ENCODE results near the gene ARAP1.

ARAP1 gene

DNA sequence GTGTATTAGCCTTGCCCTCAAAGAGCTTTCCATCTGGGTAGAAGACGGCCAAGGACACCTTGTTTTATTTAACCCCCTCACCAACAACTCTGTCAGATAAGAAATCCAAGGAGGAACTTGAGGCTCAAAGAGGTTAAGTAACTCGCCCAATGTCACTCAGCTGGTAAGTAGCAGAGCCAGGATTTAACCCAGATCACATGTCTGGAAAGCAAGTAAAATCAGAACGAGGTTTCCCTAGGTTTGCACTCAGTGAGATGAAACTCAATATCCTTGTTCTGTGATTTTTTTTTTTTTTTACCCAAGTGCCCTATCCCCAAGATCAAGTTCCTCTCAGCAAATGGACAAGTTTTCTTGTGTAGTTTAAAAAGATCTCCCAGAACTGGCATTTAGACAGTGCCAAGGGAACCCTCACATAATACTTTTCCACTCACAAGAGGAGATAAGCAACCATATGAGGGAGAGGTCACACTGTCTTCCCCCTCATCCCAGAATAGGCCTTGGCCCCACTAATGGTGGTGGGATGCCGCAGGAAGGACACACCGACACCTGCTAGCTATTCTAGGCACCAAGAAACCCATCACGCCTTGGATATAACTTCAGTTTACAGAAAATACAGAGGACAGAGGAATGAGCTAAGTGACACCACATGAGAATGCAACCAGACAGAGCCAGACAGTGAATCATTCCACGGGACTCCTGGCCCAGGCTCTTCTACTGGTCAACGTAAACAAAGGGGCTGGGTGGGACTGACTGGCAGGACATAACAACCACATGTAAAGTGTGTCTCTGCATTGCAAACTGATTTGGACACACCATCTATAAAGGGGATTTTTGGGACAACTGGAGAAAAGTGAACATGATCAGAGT lies 8.6 kb upstream of the ARAP1 start:
- Histone ChIP-seq H3K27me3 (ENCODE audit: control insufficient read depth, insufficient read depth, low read length, poor library complexity, severe bottlenecking) (no peaks in the 10 kb centered on the region), H3K4me3 (ENCODE audit: insufficient read depth, low read depth, low read length) (no peak overlapping the region), H3K36me3 (ENCODE audit: control insufficient read depth, insufficient read depth, low read length) (no peaks in the 10 kb centered on the region), H3K27ac (ENCODE audit: insufficient read depth, low read depth, low read length, poor library complexity, severe bottlenecking) (no peak overlapping the region), H3K9me3 (ENCODE audit: control insufficient read depth, low read length) (no peaks in the 10 kb centered on the region), H3K4me1 (ENCODE audit: control insufficient read depth, insufficient read depth, low read length) (peaks cover 3% of the 10 kb centered on the region)
- WGBS, 2 experiments = 92 to 94% methylated on average over 8 of the region's 8 CpGs

DNA sequence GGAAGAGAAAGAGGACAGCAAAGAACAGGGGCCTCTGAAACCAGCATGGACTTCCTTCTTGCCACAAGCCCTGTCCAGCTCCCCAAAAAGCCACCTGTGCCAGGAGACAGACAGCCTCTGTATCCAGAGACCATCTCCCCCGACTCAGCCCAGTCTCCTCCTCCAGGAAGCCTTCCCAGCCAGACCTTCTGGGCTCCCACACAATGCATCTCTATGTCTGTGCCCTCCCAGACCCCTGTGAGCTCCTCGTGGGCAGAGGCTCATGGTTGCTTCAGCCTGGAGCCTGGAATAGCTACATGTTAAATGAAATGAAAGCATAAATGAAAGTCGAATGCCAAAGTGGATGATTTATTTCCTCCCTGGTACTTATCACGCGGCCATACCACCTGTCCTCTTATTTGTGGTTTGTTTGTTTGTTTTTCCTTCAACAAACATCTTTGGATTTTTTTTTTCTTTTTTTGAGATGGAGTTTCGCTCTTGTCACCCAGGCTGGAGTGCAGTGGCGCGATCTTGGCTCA lies 7.3 kb upstream of the ARAP1 start:
- Histone ChIP-seq H3K27me3 (ENCODE audit: control insufficient read depth, insufficient read depth, low read length, poor library complexity, severe bottlenecking) (no peaks in the 10 kb centered on the region), H3K4me1 (ENCODE audit: control insufficient read depth, insufficient read depth, low read length) (peaks cover 3% of the 10 kb centered on the region), H3K4me3 (ENCODE audit: insufficient read depth, low read depth, low read length) (no peak overlapping the region), H3K9me3 (ENCODE audit: control insufficient read depth, low read length) (no peaks in the 10 kb centered on the region), H3K27ac (ENCODE audit: insufficient read depth, low read depth, low read length, poor library complexity, severe bottlenecking) (no peak overlapping the region), H3K36me3 (ENCODE audit: control insufficient read depth, insufficient read depth, low read length) (no peaks in the 10 kb centered on the region)
- WGBS, 2 experiments = 81 to 84% methylated on average over 7 to 8 of the region's 8 CpGs

DNA sequence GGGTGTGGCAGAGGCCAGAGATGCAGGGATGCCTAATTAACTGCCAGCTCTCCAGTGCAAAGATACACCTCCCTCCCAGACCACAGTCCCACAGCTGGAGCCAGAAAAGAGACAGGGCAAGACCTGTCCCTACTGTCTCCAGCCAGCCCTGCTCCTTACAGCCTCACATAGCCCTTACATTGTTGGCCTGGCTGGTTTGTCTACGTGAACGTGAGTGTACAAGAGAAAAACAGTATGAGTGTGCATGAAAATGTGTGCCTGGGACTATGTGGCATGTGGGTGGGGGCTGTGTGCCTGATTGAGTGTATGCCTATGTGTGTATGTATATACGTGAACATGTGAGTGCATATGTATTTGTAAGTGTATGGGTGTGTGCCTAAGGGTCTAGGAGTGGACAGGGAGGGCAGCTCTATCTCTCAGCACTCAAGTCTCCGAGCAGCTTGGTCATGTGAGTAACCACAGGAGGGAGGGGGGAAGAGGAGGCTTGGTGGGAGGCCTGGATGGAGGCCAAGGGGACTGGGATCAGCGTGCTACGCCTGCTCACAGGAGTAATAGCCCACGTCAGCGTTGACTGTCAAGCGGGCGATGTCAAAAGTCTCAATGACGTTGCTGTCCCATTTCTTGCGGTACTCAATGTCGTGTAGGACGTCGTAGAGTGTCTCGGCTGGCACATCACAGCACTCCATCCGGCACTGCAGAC lies 6.6 kb upstream of the ARAP1 start:
- no peaks in the 10 kb centered on the region for H3K36me3 ChIP-seq (ENCODE audit: control insufficient read depth, insufficient read depth, low read length)
- H3K27me3 ChIP-seq (ENCODE audit: control insufficient read depth, insufficient read depth, low read length, poor library complexity, severe bottlenecking) = no peaks in the 10 kb centered on the region
- no peak overlapping the region for H3K4me3 ChIP-seq (ENCODE audit: insufficient read depth, low read depth, low read length)
- no peaks in the 10 kb centered on the region for H3K9me3 ChIP-seq (ENCODE audit: control insufficient read depth, low read length)
- peaks cover under 1% of the 10 kb centered on the region for H3K4me1 ChIP-seq (ENCODE audit: control insufficient read depth, insufficient read depth, low read length)
- H3K27ac ChIP-seq (ENCODE audit: insufficient read depth, low read depth, low read length, poor library complexity, severe bottlenecking) = no peak overlapping the region
- WGBS, 2 experiments = 93 to 94% methylated on average over 17 of the region's 17 CpGs

DNA sequence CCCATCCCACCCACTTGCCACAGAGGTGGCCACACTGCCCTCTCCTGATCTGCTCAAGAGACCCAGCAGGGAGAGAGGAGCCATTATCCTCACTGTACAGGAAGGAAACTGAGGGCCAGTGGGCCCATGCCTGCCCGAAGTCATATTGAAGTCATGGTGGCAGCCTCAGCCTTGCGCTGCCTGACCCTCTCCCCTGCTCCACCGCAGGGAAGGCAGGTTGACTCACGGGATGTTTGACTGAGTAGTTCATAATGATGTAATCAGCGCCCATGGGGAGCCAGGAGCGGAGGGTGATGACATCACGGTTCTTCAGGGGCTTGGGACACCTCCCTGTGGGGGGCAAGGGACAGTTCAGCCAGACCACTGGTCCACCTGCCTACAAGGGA lies 6.1 kb upstream of the ARAP1 start:
- 89 to 91% methylated on average over 7 of the region's 7 CpGs for WGBS, 2 experiments

DNA sequence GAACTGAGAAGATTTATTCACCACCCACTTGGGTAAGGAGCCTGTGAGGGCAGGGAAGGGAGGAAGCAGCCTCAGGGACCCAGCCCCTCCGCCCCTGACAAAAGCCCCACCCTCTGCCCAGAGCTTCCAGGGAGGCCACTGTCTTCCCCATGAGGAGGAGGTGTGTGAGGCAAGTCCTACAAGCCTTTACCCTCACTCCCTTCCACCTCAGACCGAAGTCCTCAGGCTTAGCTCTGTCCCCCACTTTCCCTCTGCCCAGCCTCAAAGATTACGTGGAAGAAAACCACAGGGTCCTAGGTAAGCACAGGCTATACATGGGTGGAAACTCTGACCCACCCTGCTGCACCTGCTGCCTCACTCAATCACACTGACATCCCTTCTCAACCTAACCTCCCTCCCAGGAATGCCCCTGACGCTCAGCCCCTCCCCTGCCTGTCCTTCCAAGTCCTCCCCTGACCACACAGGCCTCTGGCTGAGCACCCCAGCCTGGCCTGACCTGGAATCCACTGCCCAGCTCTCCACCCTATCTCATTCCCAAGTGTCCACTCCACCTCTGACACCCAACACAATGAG lies 3.6 kb upstream of the ARAP1 start:
- Histone ChIP-seq H3K9me3 (ENCODE audit: control insufficient read depth, low read length) (no peaks in the 10 kb centered on the region), H3K4me3 (ENCODE audit: insufficient read depth, low read depth, low read length) (no peak overlapping the region), H3K27me3 (ENCODE audit: control insufficient read depth, insufficient read depth, low read length, poor library complexity, severe bottlenecking) (no peaks in the 10 kb centered on the region), H3K4me1 (ENCODE audit: control insufficient read depth, insufficient read depth, low read length) (peaks cover 14% of the 10 kb centered on the region), H3K36me3 (ENCODE audit: control insufficient read depth, insufficient read depth, low read length) (no peaks in the 10 kb centered on the region), H3K27ac (ENCODE audit: insufficient read depth, low read depth, low read length, poor library complexity, severe bottlenecking) (no peak overlapping the region)
- WGBS, 2 experiments = 74 to 89% methylated on average over 3 to 4 of the region's 4 CpGs

More for the DNA sequence above, 6.1 kb upstream of the ARAP1 start:
- Histone ChIP-seq H3K9me3 (ENCODE audit: control insufficient read depth, low read length) (no peaks in the 10 kb centered on the region), H3K27ac (ENCODE audit: insufficient read depth, low read depth, low read length, poor library complexity, severe bottlenecking) (no peak overlapping the region), H3K4me1 (ENCODE audit: control insufficient read depth, insufficient read depth, low read length) (no peaks in the 10 kb centered on the region), H3K4me3 (ENCODE audit: insufficient read depth, low read depth, low read length) (no peak overlapping the region), H3K27me3 (ENCODE audit: control insufficient read depth, insufficient read depth, low read length, poor library complexity, severe bottlenecking) (no peaks in the 10 kb centered on the region), H3K36me3 (ENCODE audit: control insufficient read depth, insufficient read depth, low read length) (no peaks in the 10 kb centered on the region)

DNA sequence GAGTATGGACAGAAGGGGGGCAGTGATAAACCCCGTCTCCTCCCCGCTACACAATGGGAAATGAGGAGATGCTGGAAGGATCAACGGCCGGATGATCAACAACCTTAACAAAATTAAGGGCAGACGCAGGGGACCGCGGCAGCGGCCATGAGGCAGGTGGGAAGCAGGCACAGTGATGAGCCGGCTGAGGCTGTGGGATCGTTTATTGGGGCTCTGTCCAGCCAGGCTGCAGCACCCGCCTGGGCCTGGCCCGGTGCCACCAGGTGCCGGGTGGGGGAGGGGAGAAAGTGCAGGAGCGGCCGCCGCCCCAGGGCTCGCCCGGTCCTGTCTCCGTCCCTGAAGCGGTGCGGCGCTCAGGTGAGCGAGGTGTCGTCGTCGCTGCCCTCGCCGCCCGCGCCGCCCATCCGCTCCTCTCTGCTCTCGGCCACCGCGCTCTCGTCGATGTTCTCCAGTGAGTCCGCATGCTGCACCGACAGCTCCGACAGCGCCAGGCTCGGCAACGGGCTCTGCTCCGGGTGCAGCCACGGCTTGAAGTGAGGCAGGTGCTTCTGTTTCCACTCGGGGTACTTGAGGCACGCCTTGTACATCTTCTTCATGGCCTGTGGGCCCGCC lies 2.4 kb upstream of the ARAP1 start:
- H3K4me1 ChIP-seq (ENCODE audit: control insufficient read depth, insufficient read depth, low read length) = peaks cover 21% of the 10 kb centered on the region
- no peaks in the 10 kb centered on the region for H3K9me3 ChIP-seq (ENCODE audit: control insufficient read depth, low read length)
- 93 to 94% methylated on average over 48 of the region's 48 CpGs for WGBS, 2 experiments
- no peaks in the 10 kb centered on the region for H3K36me3 ChIP-seq (ENCODE audit: control insufficient read depth, insufficient read depth, low read length)
- no peaks in the 10 kb centered on the region for H3K27me3 ChIP-seq (ENCODE audit: control insufficient read depth, insufficient read depth, low read length, poor library complexity, severe bottlenecking)
- no peak overlapping the region for H3K4me3 ChIP-seq (ENCODE audit: insufficient read depth, low read depth, low read length)
- no peak overlapping the region for H3K27ac ChIP-seq (ENCODE audit: insufficient read depth, low read depth, low read length, poor library complexity, severe bottlenecking)

DNA sequence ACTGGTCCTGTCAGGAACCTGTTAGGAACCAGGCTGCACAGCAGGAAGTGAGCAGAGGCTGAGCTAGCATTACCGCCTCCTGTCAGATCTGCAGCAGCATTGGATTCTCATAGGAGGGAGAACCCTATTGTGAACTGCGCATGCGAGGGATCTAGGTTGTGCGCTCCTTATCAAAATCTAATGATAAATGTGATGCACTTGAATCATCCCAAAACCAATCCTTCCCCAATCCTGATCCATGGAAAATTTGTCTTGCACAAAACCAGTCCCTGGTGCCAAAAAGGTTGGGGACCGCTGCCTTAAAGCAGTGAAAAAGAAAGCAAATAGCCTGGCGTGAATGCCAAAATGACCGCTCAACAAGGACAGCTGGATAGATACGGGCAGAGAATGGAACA lies 1.9 kb upstream of the ARAP1 start:
- H3K27me3 ChIP-seq (ENCODE audit: control insufficient read depth, insufficient read depth, low read length, poor library complexity, severe bottlenecking) = no peaks in the 10 kb centered on the region
- H3K36me3 ChIP-seq (ENCODE audit: control insufficient read depth, insufficient read depth, low read length) = no peaks in the 10 kb centered on the region
- H3K27ac ChIP-seq (ENCODE audit: insufficient read depth, low read depth, low read length, poor library complexity, severe bottlenecking) = no peak overlapping the region
- H3K9me3 ChIP-seq (ENCODE audit: control insufficient read depth, low read length) = no peaks in the 10 kb centered on the region
- H3K4me3 ChIP-seq (ENCODE audit: insufficient read depth, low read depth, low read length) = no peak overlapping the region
- 88 to 92% methylated on average over 8 of the region's 8 CpGs for WGBS, 2 experiments
- H3K4me1 ChIP-seq (ENCODE audit: control insufficient read depth, insufficient read depth, low read length) = peaks cover 21% of the 10 kb centered on the region

DNA sequence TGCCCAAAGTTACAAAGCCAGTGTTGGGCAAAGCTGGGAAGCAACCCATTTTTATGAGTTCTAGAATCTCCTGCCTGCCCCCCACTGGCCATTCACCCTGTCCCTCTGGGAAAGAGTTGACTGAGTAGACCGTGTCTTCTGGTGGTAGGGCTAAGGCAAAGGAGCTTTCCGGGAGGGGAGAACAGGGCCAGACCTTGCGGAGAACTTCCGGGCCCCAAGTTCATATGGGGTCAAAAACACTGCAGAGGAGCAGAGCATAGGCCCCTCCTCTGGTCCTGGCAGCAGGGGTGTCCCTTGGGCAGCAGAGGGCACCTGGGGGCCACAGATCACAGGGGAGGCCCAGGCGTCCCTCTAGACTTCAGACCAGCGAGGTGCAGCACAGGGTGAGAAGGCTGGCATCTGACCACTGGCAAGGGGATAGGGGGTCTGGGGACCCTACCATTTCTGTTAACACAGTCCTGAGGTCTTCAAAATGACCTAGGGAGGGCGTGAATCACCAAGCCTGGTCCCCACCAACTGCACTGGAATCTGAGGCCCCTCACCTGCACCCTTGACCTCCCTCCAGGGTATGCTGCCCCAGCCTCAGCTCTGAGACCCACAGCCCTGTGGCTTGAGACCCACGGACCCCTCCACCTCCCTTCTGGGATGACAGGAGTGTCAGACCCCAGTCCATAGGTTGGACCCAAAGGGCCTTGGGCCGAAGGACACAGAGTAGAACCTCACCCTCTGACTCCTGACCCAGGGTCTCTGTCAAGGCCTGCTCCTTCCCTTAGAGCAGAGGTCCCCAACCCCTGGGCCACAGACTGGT lies 1.3 kb upstream of the ARAP1 start:
- Histone ChIP-seq H3K4me1 (ENCODE audit: control insufficient read depth, insufficient read depth, low read length) (peaks cover 21% of the 10 kb centered on the region), H3K27ac (ENCODE audit: insufficient read depth, low read depth, low read length, poor library complexity, severe bottlenecking) (no peak overlapping the region), H3K36me3 (ENCODE audit: control insufficient read depth, insufficient read depth, low read length) (no peaks in the 10 kb centered on the region), H3K4me3 (ENCODE audit: insufficient read depth, low read depth, low read length) (no peak overlapping the region), H3K27me3 (ENCODE audit: control insufficient read depth, insufficient read depth, low read length, poor library complexity, severe bottlenecking) (no peaks in the 10 kb centered on the region), H3K9me3 (ENCODE audit: control insufficient read depth, low read length) (no peaks in the 10 kb centered on the region)
- 87 to 89% methylated on average over 9 of the region's 9 CpGs for WGBS, 2 experiments

DNA sequence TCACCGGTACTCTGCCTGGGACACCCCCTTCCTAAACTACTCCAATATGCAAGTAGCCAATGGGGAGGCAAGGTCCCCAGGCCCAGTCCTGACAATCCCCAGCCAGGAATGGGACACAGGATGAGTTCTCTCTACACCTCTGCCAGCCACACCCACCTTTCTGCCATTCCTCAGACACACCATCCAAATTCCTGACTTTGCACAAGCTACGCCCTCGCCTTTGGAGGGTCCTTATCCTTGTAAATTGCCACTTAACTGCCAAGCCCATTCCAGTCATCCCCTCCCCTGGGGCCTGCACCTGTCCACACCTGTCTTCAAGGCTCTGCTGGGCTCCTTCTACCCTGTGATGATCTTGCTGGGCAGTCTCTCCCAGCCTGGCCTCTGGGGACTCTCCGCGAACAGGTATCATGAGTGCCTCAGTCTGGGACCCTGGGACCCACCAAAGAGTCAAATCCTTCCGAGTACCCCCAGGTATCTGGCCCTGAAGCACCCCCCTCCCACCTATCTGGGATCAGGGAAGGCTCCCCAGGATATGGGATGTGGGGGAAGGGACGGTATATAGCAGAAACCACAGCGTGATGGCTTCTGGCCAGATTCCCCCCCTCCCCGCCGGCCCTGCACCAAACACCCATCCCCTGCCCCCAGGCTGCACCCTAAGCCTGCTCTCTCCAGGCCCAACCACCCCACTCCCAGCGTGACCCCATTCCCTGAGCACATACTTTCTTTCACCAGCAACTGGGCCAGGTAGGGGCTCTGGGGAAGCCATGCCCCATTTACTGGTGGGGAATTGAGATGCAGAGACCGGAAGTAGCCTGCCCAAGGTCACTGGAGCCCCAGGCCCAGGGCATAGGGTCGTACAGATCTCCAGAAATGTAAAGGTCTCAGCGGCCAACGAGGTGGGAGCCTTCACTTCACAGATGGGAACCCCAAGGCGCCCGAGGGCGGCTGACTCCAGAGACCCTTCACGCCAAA lies 806 bp downstream of the ARAP1 start:
- Histone ChIP-seq H3K4me3 (ENCODE audit: insufficient read depth, low read depth, low read length) (peak overlapping the region; percentile 67), H3K4me1 (ENCODE audit: control insufficient read depth, insufficient read depth, low read length) (peaks cover 27% of the 10 kb centered on the region), H3K27ac (ENCODE audit: insufficient read depth, low read depth, low read length, poor library complexity, severe bottlenecking) (no peak overlapping the region), H3K27me3 (ENCODE audit: control insufficient read depth, insufficient read depth, low read length, poor library complexity, severe bottlenecking) (no peaks in the 10 kb centered on the region), H3K9me3 (ENCODE audit: control insufficient read depth, low read length) (no peaks in the 10 kb centered on the region), H3K36me3 (ENCODE audit: control insufficient read depth, insufficient read depth, low read length) (no peaks in the 10 kb centered on the region)
- WGBS, 2 experiments = 30 to 34% methylated on average over 18 to 19 of the region's 19 CpGs

Measured in ectodermal cell (in vitro differentiated cells).